Renal cortex interstitium (tissue), 11 donors: Measurements from ENCODE around the gene SPI1. TPM values are rescaled to one million over a fixed set of nuclear protein-coding genes. Genes with fewer than 3 reads are reported as not detected.

Experiments
- DNase-seq, 11 donors: peaks; one replicate each; pipeline ENCODE4 v3.0.0-alpha.2; 2013; ENCODE audit warnings: low read depth in 9 of 11, low spot score in 4 of 11; ENCODE audit errors: extremely low read depth in 1 of 11
- polyA plus RNA-seq, 3 donors: library from polyadenylated mRNA; unstranded; fragments of 120-200 nt; gene quantifications; one replicate each; pipeline ENCODE4 v1.2.1, GENCODE V29; 2013; ENCODE audit not compliant: insufficient read length in 3 of 3

The SPI1 gene
- polyA plus RNA-seq, 3 donors, result 2.8 to 5.2 (median 4.9) TPM

DNA sequence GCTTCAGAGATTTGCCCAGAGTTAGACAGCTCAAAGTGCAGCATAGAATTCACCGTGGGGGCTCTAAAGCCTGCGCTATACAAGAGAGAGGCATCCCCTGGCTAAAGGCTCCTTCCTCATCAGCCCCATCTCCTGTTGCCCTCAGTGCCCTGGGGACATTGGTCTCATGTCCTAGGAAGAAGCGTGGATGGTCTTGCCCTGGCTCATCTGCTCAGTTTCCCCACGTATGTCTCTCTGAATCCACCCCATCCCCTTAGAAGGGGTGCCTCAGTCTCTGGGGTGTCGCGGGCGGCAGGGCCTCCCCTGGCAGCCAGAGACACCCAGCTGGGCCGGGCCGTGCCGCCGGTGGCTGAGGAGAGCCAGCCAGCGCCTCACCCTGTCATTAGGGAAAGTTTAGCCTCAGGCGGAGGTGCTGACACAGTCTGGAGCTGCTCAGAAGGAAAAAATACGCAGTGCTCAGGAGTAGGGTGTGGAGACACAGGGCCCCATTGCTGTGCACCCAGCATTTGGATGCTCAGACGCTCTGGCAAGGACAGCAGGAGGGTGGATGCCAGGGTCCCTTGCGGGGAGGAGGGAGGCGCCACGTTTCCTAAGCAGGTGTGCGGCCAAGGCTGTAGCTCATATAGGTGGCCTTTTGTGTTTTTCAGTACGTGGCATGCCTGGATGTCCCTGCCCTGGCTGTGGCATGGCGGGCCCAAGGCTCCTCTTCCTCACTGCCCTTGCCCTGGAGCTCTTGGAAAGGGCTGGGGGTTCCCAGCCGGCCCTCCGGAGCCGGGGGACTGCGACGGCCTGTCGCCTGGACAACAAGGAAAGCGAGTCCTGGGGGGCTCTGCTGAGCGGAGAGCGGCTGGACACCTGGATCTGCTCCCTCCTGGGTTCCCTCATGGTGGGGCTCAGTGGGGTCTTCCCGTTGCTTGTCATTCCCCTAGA, 31.4 kb upstream of the SPI1 start:
- no peak for DNase-seq

DNA sequence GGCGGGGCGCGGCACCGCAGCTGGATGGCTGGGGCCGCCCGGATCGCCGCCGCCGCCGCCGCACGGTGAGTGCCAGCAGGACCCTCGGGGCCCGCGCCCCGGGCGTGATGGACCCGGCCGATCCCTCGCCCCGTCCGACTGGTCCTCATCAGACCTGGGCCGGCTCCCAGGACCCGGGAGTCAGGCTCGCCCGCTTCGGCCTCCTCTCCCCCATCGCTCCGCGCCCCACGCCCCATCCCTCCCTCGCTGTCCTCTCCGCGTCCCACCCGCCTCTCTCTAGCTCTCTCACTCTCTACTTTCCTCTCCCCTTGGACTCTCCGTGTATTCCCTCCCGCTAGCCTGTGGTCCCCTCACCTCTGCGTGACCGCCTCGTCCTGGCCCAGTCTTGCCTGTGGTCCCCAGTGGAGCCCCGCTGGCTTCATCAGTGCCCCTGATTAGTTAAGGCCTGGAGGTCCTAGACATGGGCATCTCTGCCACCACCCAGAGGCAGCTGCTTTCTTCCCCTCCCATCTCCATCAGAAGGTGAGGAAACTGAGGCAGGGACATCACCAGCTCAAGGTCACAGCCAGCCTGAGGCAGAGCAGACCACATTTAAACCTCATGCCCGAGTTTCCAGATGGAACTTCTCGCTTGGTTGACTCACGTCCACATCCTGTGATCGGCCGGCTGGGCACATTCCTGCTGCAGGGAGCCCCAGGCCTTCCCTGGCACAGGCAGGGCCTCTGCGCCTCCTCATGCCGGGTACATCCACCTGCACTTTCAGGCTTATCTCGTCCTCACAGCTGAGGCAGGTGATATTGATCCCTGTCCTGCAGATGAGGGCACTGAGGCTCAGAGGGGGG, 30.5 kb upstream of the SPI1 start:
- peak in 6 of 11 donors; percentile 35 to 64 (median 57) for DNase-seq

DNA sequence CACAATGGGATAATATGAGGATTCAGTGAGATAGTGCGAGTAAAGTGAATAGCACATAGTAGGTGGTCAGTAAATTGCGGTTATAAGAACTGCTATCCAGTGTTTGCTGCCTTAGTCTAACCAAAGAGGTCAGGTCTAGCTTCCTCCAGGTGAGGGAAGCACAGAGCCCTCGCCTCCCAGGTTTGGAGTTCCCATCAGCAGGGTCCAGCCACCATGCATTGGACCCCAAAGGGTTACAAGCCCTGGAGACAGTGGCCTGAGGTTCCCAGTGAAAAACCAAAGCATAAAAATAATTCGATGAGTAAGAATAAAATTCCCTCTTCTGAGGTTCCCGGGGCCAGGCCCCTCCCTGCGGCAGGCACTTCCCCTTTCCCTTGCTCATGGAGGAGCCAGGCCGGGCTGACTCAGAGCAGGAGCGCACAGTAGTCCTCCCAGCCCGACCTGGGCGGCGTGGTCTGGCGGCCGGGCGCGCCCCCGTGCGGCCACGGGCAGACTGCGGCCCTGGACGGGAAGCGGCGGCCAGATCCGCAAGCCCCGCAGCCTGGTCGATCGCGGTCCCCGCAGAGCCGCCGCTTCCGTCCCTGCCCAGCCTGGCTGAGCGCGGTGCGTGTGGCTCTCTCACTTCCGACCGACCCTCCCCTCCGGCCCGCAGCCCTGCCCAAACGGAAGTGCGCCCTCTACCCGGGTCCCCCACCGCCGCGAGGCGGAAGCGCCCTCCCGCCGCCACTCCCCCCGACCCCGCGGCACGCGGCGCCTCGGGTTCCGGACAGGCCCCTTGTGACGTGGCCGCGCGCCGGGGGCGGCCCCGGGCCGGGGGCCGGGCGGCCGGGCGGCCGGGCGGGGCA, 29.6 kb upstream of the SPI1 start, which contains the start of gene SLC39A13:
TSS of gene SLC39A13 (plus strand) at position 845 of the 845 bp plus-strand sequence. CDS start 1,505 bp downstream, outside the sequence.
- peak; percentile 76 to 93 (median 90) for DNase-seq

GRCh38 chr11:47406896-47407745, 28.8 kb upstream of the SPI1 start:
- no peak for DNase-seq

DNA sequence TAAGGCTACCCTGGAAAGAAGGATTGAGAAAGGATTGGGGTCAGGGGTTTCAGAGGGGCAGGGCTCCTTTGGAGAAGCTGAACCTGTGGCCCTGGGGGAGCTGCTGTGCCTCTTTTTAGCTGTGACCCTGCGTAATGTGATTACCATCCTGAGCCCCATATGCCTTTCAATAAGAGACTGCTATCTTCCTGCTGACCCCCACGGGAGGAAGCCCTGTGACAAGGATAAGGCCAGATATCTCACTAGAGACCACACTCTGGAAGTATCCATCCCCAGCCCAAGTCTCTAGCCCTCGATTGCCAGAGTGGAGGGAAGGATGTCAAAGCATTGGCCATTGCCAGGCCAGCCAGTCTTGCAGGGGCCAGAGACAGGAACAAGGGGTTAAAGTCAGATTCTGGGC, 25.2 kb upstream of the SPI1 start:
- no peak for DNase-seq

DNA sequence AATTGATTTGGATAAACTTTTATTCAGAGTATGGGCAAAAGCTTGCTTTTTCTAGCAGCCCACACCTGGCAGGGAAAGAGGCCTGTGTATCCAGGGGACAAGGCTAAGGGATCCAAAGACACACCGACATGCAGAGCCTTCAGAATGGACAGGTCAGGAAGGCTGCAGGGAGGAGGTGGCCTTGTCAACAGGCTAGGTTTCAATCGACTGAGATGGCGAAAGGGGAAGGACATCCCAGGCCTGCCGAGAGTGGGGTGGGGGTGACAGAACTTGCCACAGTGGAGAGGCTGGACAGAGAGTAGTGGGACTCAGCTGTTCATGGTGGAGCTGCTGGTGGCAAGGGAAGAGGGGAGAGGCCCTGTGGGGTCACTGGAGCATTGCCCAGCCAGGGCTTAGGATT, 24.8 kb upstream of the SPI1 start:
- DNase-seq, result no peak

DNA sequence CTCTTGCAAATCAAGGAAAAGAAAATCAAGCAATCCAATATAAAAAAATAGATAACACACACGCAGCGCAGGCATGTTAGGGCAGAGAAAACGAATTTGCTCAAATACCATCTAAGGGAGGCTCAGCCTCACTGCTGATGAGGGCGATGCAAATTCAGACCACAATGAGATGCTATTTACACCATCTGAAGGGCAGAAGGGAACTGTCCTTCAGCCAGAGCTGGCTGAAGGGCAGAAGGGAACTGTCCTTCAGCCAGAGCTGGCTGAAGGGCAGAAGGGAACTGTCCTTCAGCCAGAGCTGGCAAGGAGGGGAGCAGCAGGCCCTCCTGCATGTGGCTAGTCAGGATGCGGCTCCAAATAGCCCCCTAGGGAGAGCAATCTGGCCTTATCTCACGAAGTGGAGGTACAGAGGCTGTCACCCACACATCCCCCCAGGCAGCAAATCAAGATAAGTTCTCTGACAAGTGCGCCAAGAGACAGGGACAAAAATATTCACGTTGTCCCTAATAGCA, 22.5 kb upstream of the SPI1 start:
- no peak for DNase-seq

- no peak for DNase-seq
These were observed 21.8 kb upstream of the SPI1 start for GRCh38 chr11:47399860-47400767.

DNA sequence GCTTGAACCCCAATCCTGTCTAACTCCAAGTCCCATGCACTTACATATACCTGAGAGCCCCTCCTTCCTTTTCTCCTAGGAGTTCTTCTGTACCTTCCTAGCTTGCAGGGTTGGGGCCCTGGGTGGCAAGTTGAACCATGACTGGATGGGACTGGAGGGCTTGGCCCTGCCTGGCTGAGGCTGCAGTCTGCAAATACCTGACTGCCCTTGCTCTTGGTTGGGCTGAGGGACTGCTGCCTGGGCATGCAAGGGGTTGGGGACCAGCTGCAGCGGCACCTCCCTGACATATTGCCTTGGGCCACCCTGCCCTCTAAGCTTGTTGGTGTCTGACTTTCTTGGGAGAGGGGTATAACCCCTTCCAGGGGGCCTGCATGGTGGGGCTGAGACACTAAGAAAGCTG, 20.2 kb upstream of the SPI1 start:
- DNase-seq, result no peak

GRCh38 chr11:47398011-47398410, 19.7 kb upstream of the SPI1 start:
- no peak for DNase-seq

DNA sequence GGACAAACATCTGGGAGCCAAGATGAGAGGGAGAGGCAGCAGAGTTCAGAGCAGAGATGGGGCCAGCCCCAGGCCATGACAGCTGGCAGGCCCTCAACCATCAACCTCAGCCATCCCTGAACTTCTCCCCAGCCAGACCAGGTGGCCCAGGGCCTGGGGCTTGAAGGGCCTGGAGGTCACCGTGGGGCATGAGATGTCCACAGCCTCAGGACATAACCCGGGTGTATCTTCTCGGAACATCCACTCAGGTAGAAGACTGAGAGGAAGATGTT, 17.6 kb upstream of the SPI1 start:
- no peak for DNase-seq

GRCh38 chr11:47395223-47396048, 17.1 kb upstream of the SPI1 start:
- DNase-seq, result no peak

DNA sequence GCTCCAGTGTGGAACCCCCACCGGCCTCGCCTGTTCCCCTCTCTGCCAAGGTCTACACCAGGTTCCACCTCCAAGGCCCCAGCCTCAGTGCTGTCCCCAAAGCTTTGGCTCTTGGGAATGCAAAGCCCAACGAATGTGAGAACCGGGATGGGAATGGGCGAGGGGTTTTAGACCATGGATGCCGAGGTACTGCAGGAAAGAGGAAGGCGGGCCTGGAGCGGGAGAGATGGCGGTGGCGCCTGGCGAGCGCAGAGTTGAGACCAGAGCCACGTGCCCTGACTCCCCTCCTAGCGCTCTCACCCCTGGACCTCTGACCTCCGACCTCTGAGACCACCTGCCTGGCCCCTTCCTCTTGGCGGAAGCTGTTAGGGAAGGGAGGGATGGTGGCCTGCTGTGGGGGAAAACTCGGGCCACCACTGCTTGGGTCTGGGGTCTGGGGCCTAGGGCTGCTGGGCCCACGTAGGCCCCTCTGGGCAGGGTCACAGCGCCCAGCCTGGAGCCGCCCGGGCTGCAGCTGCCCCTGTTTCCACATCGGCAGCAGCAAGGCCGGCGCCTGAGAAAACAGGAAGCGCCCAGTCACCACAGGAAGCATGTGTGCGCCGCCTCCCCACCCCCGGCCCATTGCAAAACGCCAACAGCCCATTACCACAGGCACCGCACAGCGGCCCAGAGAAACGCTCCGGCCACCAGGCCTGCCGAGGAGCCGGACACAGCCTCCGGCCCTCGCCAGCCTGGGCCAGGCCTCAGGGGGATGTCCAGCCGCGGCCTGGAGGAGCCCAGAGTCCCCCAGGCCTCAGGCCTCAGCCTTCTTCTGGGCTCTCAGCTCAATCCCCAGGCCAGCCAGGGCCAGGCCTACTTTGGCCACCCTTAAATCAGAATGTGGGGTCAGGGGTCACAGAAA, 16.2 kb upstream of the SPI1 start:
- no peak for DNase-seq

DNA sequence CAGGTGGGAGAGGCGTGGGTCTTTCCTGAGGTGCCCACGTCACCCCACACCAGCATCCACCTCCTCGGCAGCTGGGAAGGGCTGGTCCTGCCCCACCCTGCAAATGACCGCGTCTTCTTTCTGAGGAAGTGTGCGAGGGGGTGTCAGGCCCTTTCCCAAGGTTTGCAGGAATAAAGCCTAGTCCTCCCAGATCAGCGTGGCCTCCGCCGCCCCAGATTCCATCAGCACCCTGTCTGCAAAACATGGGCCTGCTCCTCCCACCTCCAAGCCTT, 15.6 kb upstream of the SPI1 start:
- DNase-seq, result no peak

DNA sequence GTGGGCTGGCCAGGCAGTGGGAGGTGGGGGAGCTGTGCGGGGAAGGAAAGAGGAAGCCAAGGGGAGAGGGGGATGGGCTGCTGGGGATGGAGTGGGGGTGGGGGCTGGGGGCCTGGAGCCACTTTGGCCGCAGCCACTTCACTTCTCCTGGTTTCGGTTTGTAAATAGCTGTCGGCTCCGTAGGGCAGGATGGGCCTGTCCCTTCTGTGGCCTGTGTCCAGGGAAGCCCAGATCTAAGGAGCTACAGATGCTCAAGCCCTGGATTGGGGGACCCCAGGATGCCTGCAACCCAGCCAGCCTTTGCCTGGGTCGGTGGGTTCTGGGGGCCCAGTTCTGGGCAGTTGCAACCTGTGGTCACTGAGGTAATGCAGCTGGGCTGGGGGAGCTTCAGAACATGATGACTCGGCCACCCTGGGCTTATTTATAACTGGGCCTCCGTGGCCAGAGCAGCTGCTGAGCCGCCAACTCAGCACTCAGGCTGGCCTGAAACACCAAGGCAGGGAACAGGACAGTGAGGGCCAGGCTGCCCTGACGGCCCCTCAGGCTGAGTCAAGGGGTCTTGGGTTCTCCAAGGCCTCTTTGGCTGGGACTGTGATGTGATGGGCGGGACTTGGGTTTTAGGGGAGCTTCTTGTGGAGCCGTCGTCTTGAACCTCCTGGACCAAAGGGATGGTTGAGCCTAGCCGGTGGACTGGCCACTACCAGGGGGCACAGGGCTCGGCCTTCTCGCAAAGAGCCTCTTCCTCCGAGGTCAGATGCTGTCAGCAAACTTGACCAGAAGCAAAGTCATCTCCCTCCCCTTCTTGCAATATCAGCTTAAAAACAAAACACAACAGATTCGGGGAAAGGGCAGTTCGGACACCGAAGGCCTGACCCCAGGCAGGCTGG, 15.1 kb upstream of the SPI1 start:
- no peak for DNase-seq
